NT2/D1 (cell line): ENCODE measurements around the gene KRT6C.

Experiments used
- YY1 ChIP-seq: IDR thresholded peaks from 2 replicates; pipeline ENCODE4 v1.6.1; 2011; ENCODE audit not compliant: insufficient read length, insufficient read depth
- ZNF274 ChIP-seq: IDR thresholded peaks from 2 replicates; pipeline ENCODE4 v1.6.1; 2011; ENCODE audit warnings: mild to moderate bottlenecking, low read depth, low read length

DNA sequence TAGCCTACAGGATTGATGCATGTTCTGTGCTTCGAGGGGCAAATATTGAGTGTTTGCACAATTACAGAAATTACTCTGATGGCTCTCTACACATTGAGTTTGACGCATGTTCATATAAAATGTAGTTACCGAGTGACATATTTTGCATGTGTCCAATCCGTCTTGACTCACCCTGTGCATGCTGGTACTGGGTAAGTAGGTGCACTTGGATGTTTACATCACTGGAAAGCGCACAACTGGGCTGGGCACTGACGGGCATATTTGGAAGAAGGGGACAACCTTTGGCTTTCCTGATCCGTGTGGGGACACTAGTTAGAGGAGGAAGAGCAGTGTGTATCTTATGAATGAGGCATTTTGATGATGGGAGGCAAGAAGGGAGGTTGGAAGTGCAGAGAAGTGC lies 24.4 kb upstream of the KRT6C start:
- no peak for TF ChIP-seq YY1
- no peak for TF ChIP-seq ZNF274
